IMR-90 (cell line): ENCODE results near the gene RET. TPM values are rescaled to one million over a fixed set of nuclear protein-coding genes. Genes with fewer than 3 reads are reported as not detected.

Experiments
- ATAC-seq: fragments of 200-7000 bp; cut with Tn5 transposase; 2 replicates; pipeline ENCODE4 v1.9.1; 2020; ENCODE audit warnings: low read depth, mild to moderate bottlenecking, moderate library complexity
- BruUV-seq: library from RNA; stranded (reverse); fragments of 400-500 nt; replicated peaks from 2 replicates; lab custom pipeline; 2021; lab: Mats Ljungman, UMichigan
- CTCF ChIA-PET: fragments of 300-600 bp; formaldehyde crosslinking; extraction: SDS; loops from one replicate; lab custom pipeline; 2021; ENCODE audit warnings: antibody characterized with exemption; lab: Yijun Ruan, JAX
- POLR2A ChIA-PET: fragments of 300-600 bp; sonication (Branson Sonifier 250); formaldehyde crosslinking; loops from one replicate; lab custom pipeline; 2022; ENCODE audit warnings: antibody characterized with exemption; ENCODE audit not compliant: unreplicated experiment; lab: Charles Lee
- DNase-seq: peaks from one replicate; pipeline ENCODE4 v3.0.0; 2013
- H2AFZ ChIP-seq: replicated peaks from 2 replicates; pipeline ENCODE3; 2013; ENCODE audit warnings: low read length, mild to moderate bottlenecking; ENCODE audit not compliant: poor library complexity
- H2AK5ac ChIP-seq: 2 replicates; pipeline ENCODE4 v1.6.1; 2013; ENCODE audit warnings: low read depth, low read length, inconsistent platforms
- H2AK9ac ChIP-seq: replicated peaks from 2 replicates; pipeline ENCODE3; 2013; ENCODE audit warnings: mild to moderate bottlenecking, low read depth, low read length, moderate library complexity; ENCODE audit not compliant: poor library complexity
- H2BK120ac ChIP-seq: 2 replicates; pipeline ENCODE4 v1.6.1; 2013; ENCODE audit warnings: low read depth, low read length, inconsistent platforms
- H2BK15ac ChIP-seq: 3 replicates; pipeline ENCODE4 v1.6.1; 2013; ENCODE audit warnings: low read depth, low read length, inconsistent platforms
- H2BK20ac ChIP-seq: 2 replicates; pipeline ENCODE4 v1.6.1; 2013; ENCODE audit warnings: low read depth, mild to moderate bottlenecking, inconsistent platforms, low read length, moderate library complexity
- H2BK5ac ChIP-seq: 2 replicates; pipeline ENCODE4 v1.6.1; 2013; ENCODE audit warnings: mild to moderate bottlenecking, low read depth, low read length, inconsistent platforms; ENCODE audit not compliant: poor library complexity, severe bottlenecking
- H3K14ac ChIP-seq: replicated peaks from 2 replicates; pipeline ENCODE4 v1.6.1; 2013; ENCODE audit warnings: low read depth, low read length, inconsistent platforms
- H3K18ac ChIP-seq: 2 replicates; pipeline ENCODE4 v1.6.1; 2013; ENCODE audit warnings: low read depth, low read length, control low read depth
- H3K23ac ChIP-seq: 2 replicates; pipeline ENCODE4 v1.6.1; 2013; ENCODE audit warnings: low read depth, low read length, inconsistent platforms
- H3K27ac ChIP-seq: 2 replicates; pipeline ENCODE4 v1.5.1; 2013; ENCODE audit warnings: mild to moderate bottlenecking, control low read depth, low read length; ENCODE audit not compliant: insufficient read depth
- H3K27me3 ChIP-seq: 2 replicates; pipeline ENCODE4 v1.6.1; 2013; ENCODE audit warnings: low read length; ENCODE audit not compliant: control insufficient read depth, insufficient read depth
- H3K36me3 ChIP-seq: 2 replicates; pipeline ENCODE4 v1.6.1; 2013; ENCODE audit warnings: low read length, mixed read lengths; ENCODE audit not compliant: control insufficient read depth, insufficient read depth
- H3K4ac ChIP-seq: 2 replicates; pipeline ENCODE4 v1.6.1; 2013; ENCODE audit warnings: low read depth, low read length, inconsistent platforms
- H3K4me1 ChIP-seq: 2 replicates; pipeline ENCODE4 v1.6.1; 2013; ENCODE audit warnings: low read length, mixed read lengths; ENCODE audit not compliant: control insufficient read depth, insufficient read depth
- H3K4me2 ChIP-seq: 2 replicates; pipeline ENCODE4 v1.6.1; 2013; ENCODE audit warnings: low read depth, mild to moderate bottlenecking, control low read depth, low read length, moderate library complexity
- H3K4me3 ChIP-seq: 2 replicates; pipeline ENCODE4 v1.5.1; 2013; ENCODE audit warnings: low read depth, mild to moderate bottlenecking, control low read depth, low read length, moderate library complexity; ENCODE audit not compliant: insufficient read depth
- H3K56ac ChIP-seq: 2 replicates; pipeline ENCODE4 v1.6.1; 2013; ENCODE audit warnings: low read length, inconsistent platforms; ENCODE audit not compliant: insufficient read depth; ENCODE audit errors: extremely low read depth
- H3K79me1 ChIP-seq, 2 experiments: 2 replicates each; pipeline ENCODE4 v1.6.1; 2013; ENCODE audit warnings: low read length in 2 of 2, inconsistent platforms in 1 of 2, low read depth in 1 of 2
- H3K9ac ChIP-seq: 2 replicates; pipeline ENCODE4 v1.6.1; 2013; ENCODE audit warnings: low read depth, low read length, control low read depth
- H3K9me1 ChIP-seq: 2 replicates; pipeline ENCODE4 v1.6.1; 2013; ENCODE audit warnings: low read length, inconsistent platforms; ENCODE audit not compliant: insufficient read depth
- H3K9me3 ChIP-seq: 2 replicates; pipeline ENCODE4 v1.6.1; 2013; ENCODE audit warnings: low read length; ENCODE audit not compliant: control insufficient read depth, insufficient read depth
- H4K20me1 ChIP-seq: 2 replicates; pipeline ENCODE4 v1.6.1; 2013; ENCODE audit warnings: low read length, inconsistent platforms; ENCODE audit not compliant: insufficient read depth
- H4K5ac ChIP-seq: 2 replicates; pipeline ENCODE4 v1.6.1; 2013; ENCODE audit warnings: mild to moderate bottlenecking, low read depth, low read length, control low read depth
- H4K8ac ChIP-seq, 2 experiments: 2 replicates each; pipeline ENCODE4 v1.6.1; 2013; ENCODE audit warnings: low read depth in 2 of 2, low read length in 2 of 2, control low read depth in 1 of 2, inconsistent platforms in 1 of 2
- H4K91ac ChIP-seq: 2 replicates; pipeline ENCODE4 v1.6.1; 2013; ENCODE audit warnings: low read depth, low read length, inconsistent platforms; ENCODE audit not compliant: insufficient read depth
- BHLHE40 ChIP-seq: fragments of 150-350 bp; IDR thresholded peaks from 2 replicates; pipeline ENCODE4 v1.6.1; 2016; ENCODE audit warnings: mild to moderate bottlenecking, low read depth, low read length
- CEBPB ChIP-seq: IDR thresholded peaks from 2 replicates; pipeline ENCODE4 v1.6.1; 2012; ENCODE audit warnings: low read depth, low read length, improper control_type of control experiment
- CHD1 ChIP-seq: IDR thresholded peaks from 2 replicates; pipeline ENCODE4 v1.6.1; 2012; ENCODE audit warnings: low read depth, low read length, improper control_type of control experiment
- CTCF ChIP-seq: conservative IDR thresholded peaks from 2 replicates; pipeline ENCODE4 v1.5.1; 2012; ENCODE audit warnings: mild to moderate bottlenecking, low read depth, low read length, improper control_type of control experiment
- MAFK ChIP-seq: IDR thresholded peaks from 2 replicates; pipeline ENCODE4 v1.6.1; 2012; ENCODE audit warnings: low read depth, low read length, improper control_type of control experiment
- NFE2L2 ChIP-seq: fragments of 150-350 bp; IDR thresholded peaks from 2 replicates; pipeline ENCODE4 v1.6.1; 2016; ENCODE audit warnings: low read depth, mild to moderate bottlenecking, low read length
- RAD21 ChIP-seq: IDR thresholded peaks from 2 replicates; pipeline ENCODE4 v1.6.1; 2012; ENCODE audit warnings: low read length, improper control_type of control experiment
- SMC3 ChIP-seq: fragments of 150-350 bp; IDR thresholded peaks from 2 replicates; pipeline ENCODE4 v1.6.1; 2016; ENCODE audit warnings: low read depth, mild to moderate bottlenecking, antibody characterized with exemption, low read length, moderate library complexity
- WGBS, 2 experiments: methylation state at CpG; one replicate each; pipeline versions ENCODE4 v1.1.5 to v1.1.7; 2013; ENCODE audit warnings: missing lambda C conversion rate in 2 of 2; ENCODE audit not compliant: insufficient read length in 1 of 2; ENCODE audit errors: extremely low coverage in 2 of 2; 5-methylcytosine and 5-hydroxymethylcytosine counted together
- dilution Hi-C: fragments of 300-500 bp; cut with HindIII; formaldehyde crosslinking; loops from one replicate; pipeline ENCODE4 v1.14.3; 2018; ENCODE audit warnings: low sequenced_read_pairs; ENCODE audit not compliant: unreplicated experiment
- in situ Hi-C: fragments of 300-500 bp; cut with MboI; formaldehyde crosslinking; loops from 3 replicates; pipeline ENCODE4 v1.14.3; 2019; ENCODE audit warnings: low sequenced_read_pairs, inconsistent platforms, mixed read lengths
- intact Hi-C: fragments of 100-400 bp; cut with micrococcal nuclease; formaldehyde crosslinking; loops from 2 replicates; pipeline ENCODE4 v1.10.0; 2022
- polyA plus RNA-seq, 3 experiments: library from polyadenylated mRNA; depleted of rRNA; stranded (reverse); fragments of >200 nt; gene quantifications; 2 replicates each; pipeline ENCODE4 v1.2.3, GENCODE V29; 2012; ENCODE audit warnings: low replicate concordance in 1 of 3
- total RNA-seq: library from RNA; depleted of rRNA; stranded (reverse); fragments of >200 nt; gene quantifications from 2 replicates; pipeline ENCODE4 v1.2.3, GENCODE V29; 2012
- TF ChIP-seq, protein P1 (sequence below): fragments of 150-350 bp; IDR thresholded peaks from 2 replicates; pipeline ENCODE4 v1.6.1; 2017; ENCODE audit warnings: mild to moderate bottlenecking, antibody characterized with exemption, low read length, low read depth

The RET gene
- total and polyA plus RNA-seq, 2 of the 4 experiments (the other 2 are of a cell fraction), result 0.10 to 0.18 TPM

DNA sequence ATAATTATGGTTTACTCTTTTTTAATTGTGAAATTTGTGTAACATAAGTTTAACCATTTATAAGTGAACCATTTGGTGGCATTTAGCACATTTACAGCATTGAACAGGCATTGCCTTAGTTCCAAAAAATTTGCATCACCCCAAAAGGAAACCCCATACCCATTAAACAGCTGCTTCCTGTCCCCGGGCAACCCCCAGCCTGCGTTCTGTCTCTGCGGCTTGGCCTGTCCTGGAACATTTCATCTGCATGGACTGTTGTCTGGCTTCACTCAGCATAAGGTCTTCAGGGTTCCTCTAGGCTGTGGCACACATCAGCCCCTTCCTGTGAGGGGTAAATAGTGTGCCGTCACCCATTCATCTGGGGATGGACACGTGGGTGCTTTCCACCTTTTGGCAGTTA lies 6.9 kb downstream of the RET start:
- Histone ChIP-seq H3K4me1 (no peaks in the 10 kb centered on the region), H3K14ac (no peak overlapping the region), H3K9me3 (no peaks in the 10 kb centered on the region), H4K5ac (no peak overlapping the region), H3K4ac (no peak overlapping the region), H2AFZ (no peak overlapping the region), H3K23ac (no peak overlapping the region), H2BK120ac (no peak overlapping the region), H3K79me1 (no peaks in the 10 kb centered on the region), H2BK15ac (no peak overlapping the region), H2BK20ac (no peak overlapping the region), H4K20me1 (no peaks in the 10 kb centered on the region; the same call in 1 of the 2 replicates), H3K4me2 (no peak overlapping the region), H4K8ac (no peak overlapping the region), H2BK5ac (no peak overlapping the region), H3K9me1 (no peaks in the 10 kb centered on the region), H2AK5ac (no peak overlapping the region), H3K18ac (no peak overlapping the region), H2AK9ac (no peak overlapping the region), H4K91ac (no peak overlapping the region), H3K36me3 (no peaks in the 10 kb centered on the region), H3K9ac (no peak overlapping the region), H3K4me3 (no peak overlapping the region), H3K27me3 (peaks cover 32% of the 10 kb centered on the region; the same call in 1 of the 2 replicates), H3K56ac (no peak overlapping the region), H3K27ac (no peak overlapping the region)
- BruUV-seq, result no TSS peak
- ATAC-seq, result no peak
- dilution Hi-C loops (no loop called here), intact Hi-C loops (no loop called here), in situ Hi-C loops (no loop called here)
- TF ChIP-seq CHD1 (no peak), SMC3 (no peak), BHLHE40 (no peak), CEBPB (no peak), CTCF (no peak), RAD21 (no peak), NFE2L2 (no peak), MAFK (no peak)
- TF ChIP-seq, protein P1, sequence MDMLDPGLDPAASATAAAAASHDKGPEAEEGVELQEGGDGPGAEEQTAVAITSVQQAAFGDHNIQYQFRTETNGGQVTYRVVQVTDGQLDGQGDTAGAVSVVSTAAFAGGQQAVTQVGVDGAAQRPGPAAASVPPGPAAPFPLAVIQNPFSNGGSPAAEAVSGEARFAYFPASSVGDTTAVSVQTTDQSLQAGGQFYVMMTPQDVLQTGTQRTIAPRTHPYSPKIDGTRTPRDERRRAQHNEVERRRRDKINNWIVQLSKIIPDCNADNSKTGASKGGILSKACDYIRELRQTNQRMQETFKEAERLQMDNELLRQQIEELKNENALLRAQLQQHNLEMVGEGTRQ, result no peak
- WGBS, 2 experiments, result no CpG with 5 or more reads among the region's 5 CpGs
- no peak for DNase-seq
- ChIA-PET POLR2A (no interaction called here), CTCF (no interaction called here)
